ENCODE measurements around the gene BAIAP2.

DNA sequence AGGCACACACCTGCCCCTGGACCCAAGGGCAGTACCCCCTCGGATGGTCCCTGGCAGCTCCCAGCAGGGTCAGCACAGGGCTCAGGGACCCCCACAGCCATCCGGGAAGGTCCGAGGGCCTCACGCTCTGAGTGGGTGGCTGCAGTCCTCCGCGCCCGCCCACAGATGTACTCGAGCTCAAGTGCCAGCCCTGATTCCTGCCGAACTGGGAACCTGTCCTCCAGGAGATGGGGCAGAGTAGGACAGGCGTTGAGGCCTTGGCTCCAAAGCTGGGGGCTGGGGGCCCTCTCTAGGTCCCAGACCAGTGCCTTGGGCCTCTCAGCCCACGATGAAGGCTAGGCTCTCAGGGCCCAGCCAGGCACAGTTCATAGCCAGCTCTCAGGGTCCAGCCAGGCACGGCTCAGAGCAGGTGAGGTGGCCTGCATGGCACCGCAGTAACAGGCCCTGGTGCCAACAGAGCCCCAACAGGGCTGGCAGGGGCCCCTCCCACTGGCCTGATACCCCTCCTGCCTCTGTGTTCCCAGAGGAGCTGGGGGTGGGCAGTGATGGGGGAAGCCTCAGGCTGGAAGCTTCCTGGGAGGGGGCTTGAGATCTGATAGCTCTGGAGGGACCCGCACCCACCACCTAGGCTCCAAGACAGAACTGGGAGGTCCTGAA is 94.9 kb downstream of the BAIAP2 start:
- TF ChIP-seq ZNF274 (IDR thresholded peaks at IDR 0.05; ENCODE audit: low read depth, low read length), result no peak
- TF ChIP-seq YY1 (IDR thresholded peaks at IDR 0.05; ENCODE audit: insufficient read depth, insufficient read length), result no peak
